OCI-LY7 (cell line): Measurements from ENCODE around the gene LCP1.

Experiments
- EZH2phosphoT487 ChIP-seq: fragments of 200-600 bp; sonication (generic); IDR thresholded peaks from 2 replicates; pipeline ENCODE4 v1.6.1; 2018; ENCODE audit warnings: low read depth, borderline replicate concordance, mild to moderate bottlenecking, mixed run types, antibody characterized with exemption, low read length, moderate library complexity, mixed read lengths
- TF ChIP-seq, protein P1 (sequence below): fragments of 200-600 bp; sonication (generic); conservative IDR thresholded peaks from 2 replicates; pipeline ENCODE4 v1.5.1; 2014; ENCODE audit warnings: mild to moderate bottlenecking, antibody characterized with exemption, low read length, moderate library complexity, mixed read lengths

DNA sequence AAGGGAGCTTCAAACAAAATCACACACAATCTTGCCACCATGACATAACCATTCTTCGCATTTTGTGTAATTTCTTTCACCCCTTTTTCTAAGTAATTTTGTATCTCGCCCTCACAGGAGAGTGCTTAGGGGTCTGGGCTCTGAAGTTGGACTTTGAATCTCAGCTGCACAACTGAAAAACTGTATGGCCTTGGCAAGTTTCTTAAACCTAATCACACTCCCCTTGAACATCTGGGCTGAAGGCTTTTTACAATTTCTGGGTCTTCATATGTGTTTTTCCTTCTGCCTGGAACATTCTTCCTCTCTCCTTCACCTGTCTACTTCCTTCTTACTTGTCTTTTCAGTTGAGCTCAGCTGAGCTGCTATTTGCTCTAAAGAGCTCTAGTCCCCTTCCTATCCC, 52.9 kb downstream of the LCP1 start:
- TF ChIP-seq, protein P1, sequence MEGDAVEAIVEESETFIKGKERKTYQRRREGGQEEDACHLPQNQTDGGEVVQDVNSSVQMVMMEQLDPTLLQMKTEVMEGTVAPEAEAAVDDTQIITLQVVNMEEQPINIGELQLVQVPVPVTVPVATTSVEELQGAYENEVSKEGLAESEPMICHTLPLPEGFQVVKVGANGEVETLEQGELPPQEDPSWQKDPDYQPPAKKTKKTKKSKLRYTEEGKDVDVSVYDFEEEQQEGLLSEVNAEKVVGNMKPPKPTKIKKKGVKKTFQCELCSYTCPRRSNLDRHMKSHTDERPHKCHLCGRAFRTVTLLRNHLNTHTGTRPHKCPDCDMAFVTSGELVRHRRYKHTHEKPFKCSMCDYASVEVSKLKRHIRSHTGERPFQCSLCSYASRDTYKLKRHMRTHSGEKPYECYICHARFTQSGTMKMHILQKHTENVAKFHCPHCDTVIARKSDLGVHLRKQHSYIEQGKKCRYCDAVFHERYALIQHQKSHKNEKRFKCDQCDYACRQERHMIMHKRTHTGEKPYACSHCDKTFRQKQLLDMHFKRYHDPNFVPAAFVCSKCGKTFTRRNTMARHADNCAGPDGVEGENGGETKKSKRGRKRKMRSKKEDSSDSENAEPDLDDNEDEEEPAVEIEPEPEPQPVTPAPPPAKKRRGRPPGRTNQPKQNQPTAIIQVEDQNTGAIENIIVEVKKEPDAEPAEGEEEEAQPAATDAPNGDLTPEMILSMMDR, result no peak
- TF ChIP-seq EZH2phosphoT487, result no peak
